GM23338 (cell line): ENCODE measurements around the gene GRK5. TPM values are rescaled to one million over a fixed set of nuclear protein-coding genes. Genes with fewer than 3 reads are reported as not detected.

Source experiments
- ATAC-seq: fragments of 200-7000 bp; cut with Tn5 transposase; 3 replicates; pipeline ENCODE4 v1.9.1; 2020
- DNase-seq: peaks from one replicate; pipeline ENCODE4 v3.0.0-alpha.2; 2015; ENCODE audit warnings: low spot score
- H2AFZ ChIP-seq: fragments of 200-600 bp; sonication (generic); 2 replicates; pipeline ENCODE4 v1.8.0; 2016; ENCODE audit warnings: antibody characterized with exemption, mild to moderate bottlenecking, moderate library complexity
- H3F3A ChIP-seq: fragments of 200-600 bp; sonication (generic); replicated peaks from 2 replicates; pipeline ENCODE4 v1.8.0; 2017; ENCODE audit warnings: antibody characterized with exemption, mixed run types, low read depth
- H3K27ac ChIP-seq: fragments of 200-600 bp; sonication (generic); 2 replicates; pipeline ENCODE4 v1.6.1; 2016; ENCODE audit warnings: low read depth
- H3K27me3 ChIP-seq: fragments of 200-600 bp; sonication (generic); 2 replicates; pipeline ENCODE4 v1.8.0; 2016; ENCODE audit warnings: mild to moderate bottlenecking, mixed run types, moderate library complexity; ENCODE audit not compliant: insufficient read depth
- H3K36me3 ChIP-seq: fragments of 200-600 bp; sonication (generic); 2 replicates; pipeline ENCODE4 v1.8.0; 2016; ENCODE audit warnings: mild to moderate bottlenecking; ENCODE audit not compliant: insufficient read depth
- H3K4me1 ChIP-seq: fragments of 200-600 bp; sonication (generic); 2 replicates; pipeline ENCODE4 v1.8.0; 2016; ENCODE audit warnings: mild to moderate bottlenecking, moderate library complexity; ENCODE audit not compliant: insufficient read depth
- H3K4me2 ChIP-seq: fragments of 200-600 bp; sonication (generic); 2 replicates; pipeline ENCODE4 v1.7.1; 2017; ENCODE audit warnings: mixed run types
- H3K4me3 ChIP-seq: fragments of 200-600 bp; sonication (generic); 2 replicates; pipeline ENCODE4 v1.6.1; 2016; ENCODE audit warnings: mixed run types
- H3K79me2 ChIP-seq: fragments of 200-600 bp; sonication (generic); replicated peaks from 2 replicates; pipeline ENCODE4 v1.8.0; 2017; ENCODE audit warnings: mild to moderate bottlenecking; ENCODE audit not compliant: insufficient read depth
- H3K9me2 ChIP-seq: fragments of 200-600 bp; sonication (generic); 2 replicates; pipeline ENCODE4 v1.8.0; 2017; ENCODE audit not compliant: insufficient read depth
- H4K20me1 ChIP-seq: fragments of 200-600 bp; sonication (generic); replicated peaks from 2 replicates; pipeline ENCODE4 v1.8.0; 2017; ENCODE audit warnings: mild to moderate bottlenecking; ENCODE audit not compliant: insufficient read depth
- H3K27ac Mint-ChIP-seq: 2 replicates; pipeline ENCODE4 v1.8.0; 2020; ENCODE audit warnings: inconsistent platforms, mild to moderate bottlenecking, moderate library complexity, mixed read lengths
- H3K27me3 Mint-ChIP-seq: 3 replicates; pipeline ENCODE4 v1.8.0; 2022; ENCODE audit warnings: low read depth, mild to moderate bottlenecking, moderate library complexity, mixed read lengths, inconsistent platforms; ENCODE audit not compliant: insufficient read depth, poor library complexity
- H3K36me3 Mint-ChIP-seq: 3 replicates; pipeline ENCODE4 v1.8.0; 2021; ENCODE audit warnings: low read depth, mild to moderate bottlenecking, inconsistent platforms, moderate library complexity, mixed read lengths
- H3K4me1 Mint-ChIP-seq: 3 replicates; pipeline ENCODE4 v1.8.0; 2020; ENCODE audit warnings: mild to moderate bottlenecking, inconsistent platforms, mixed read lengths
- H3K4me3 Mint-ChIP-seq: 3 replicates; pipeline ENCODE4 v1.8.0; 2021; ENCODE audit warnings: moderate library complexity, mild to moderate bottlenecking, inconsistent platforms, mixed read lengths
- H3K9me3 Mint-ChIP-seq: 3 replicates; pipeline ENCODE4 v1.8.0; 2020; ENCODE audit warnings: moderate library complexity, mild to moderate bottlenecking, inconsistent platforms, mixed read lengths
- CREB1 ChIP-seq: fragments of 250-450 bp; sonication (Bioruptor Pico); IDR thresholded peaks from 2 replicates; pipeline ENCODE4 v1.5.0; 2020; ENCODE audit warnings: low read depth, mild to moderate bottlenecking, moderate library complexity
- CTCF ChIP-seq, 2 experiments: fragments of 200-600 bp in 1 of 2; sonication (generic) in 1 of 2; conservative IDR thresholded peaks; 2 replicates each; pipeline versions ENCODE4 v1.5.1 to v1.6.1; 2016 to 2017; ENCODE audit warnings: antibody characterized with exemption in 2 of 2, low read depth in 2 of 2, mild to moderate bottlenecking in 2 of 2, moderate library complexity in 1 of 2
- EZH2 ChIP-seq: fragments of 200-600 bp; sonication (generic); IDR thresholded peaks from one replicate; pipeline ENCODE4 v1.8.0; 2017; ENCODE audit warnings: antibody characterized with exemption, mild to moderate bottlenecking, low read depth; ENCODE audit not compliant: unreplicated experiment
- EZH2phosphoT487 ChIP-seq: fragments of 200-600 bp; sonication (generic); IDR thresholded peaks from one replicate; pipeline ENCODE4 v1.8.1; 2018; ENCODE audit warnings: antibody characterized with exemption; ENCODE audit not compliant: unreplicated experiment
- JUNB ChIP-seq: IDR thresholded peaks from one replicate; pipeline ENCODE4 v1.6.1; 2016; ENCODE audit warnings: antibody characterized with exemption; ENCODE audit not compliant: unreplicated experiment
- NANOG ChIP-seq: IDR thresholded peaks from 2 replicates; pipeline ENCODE4 v1.6.1; 2016; ENCODE audit warnings: antibody characterized with exemption, borderline replicate concordance
- POLR2AphosphoS5 ChIP-seq: IDR thresholded peaks from 2 replicates; pipeline ENCODE4 v1.6.1; 2016; ENCODE audit warnings: antibody characterized with exemption, low read depth
- STAT1 ChIP-seq: IDR thresholded peaks from one replicate; pipeline ENCODE4 v1.6.1; 2016; ENCODE audit warnings: antibody characterized with exemption; ENCODE audit not compliant: unreplicated experiment
- ZNF114 ChIP-seq: fragments of 250-450 bp; sonication (Bioruptor Pico); IDR thresholded peaks from 2 replicates; pipeline ENCODE4 v1.5.0; 2020; ENCODE audit warnings: mild to moderate bottlenecking, moderate library complexity
- ZNF331 ChIP-seq: fragments of 250-450 bp; sonication (Bioruptor Pico); IDR thresholded peaks from 2 replicates; pipeline ENCODE4 v1.5.0; 2020; ENCODE audit warnings: low read depth, mild to moderate bottlenecking, moderate library complexity
- polyA plus RNA-seq: library from polyadenylated mRNA; unstranded; fragments of >200 nt; fragmentation: Nextera tagmentation; extraction: Ambion mirVana; gene quantifications from 2 replicates; pipeline ENCODE4 v1.2.1, GENCODE V29; 2016
- total RNA-seq: library from RNA; depleted of rRNA; stranded (reverse); fragments of >200 nt; shearing (Covaris generic); gene quantifications from 2 replicates; pipeline ENCODE4 v1.2.3, GENCODE V29; 2014
- TF ChIP-seq, protein P1 (sequence below): IDR thresholded peaks from one replicate; pipeline ENCODE4 v1.6.1; 2018; ENCODE audit warnings: antibody characterized with exemption; ENCODE audit not compliant: unreplicated experiment
- TF ChIP-seq, protein P2 (sequence below): IDR thresholded peaks from 2 replicates; pipeline ENCODE4 v1.6.1; 2016; ENCODE audit warnings: antibody characterized with exemption
- TF ChIP-seq, protein P3 (sequence below): fragments of 250-450 bp; sonication (Bioruptor Pico); IDR thresholded peaks from 2 replicates; pipeline ENCODE4 v1.5.0; 2020; ENCODE audit warnings: mild to moderate bottlenecking, moderate library complexity

GRK5 gene
- total and polyA plus RNA-seq, 2 experiments from 2014 or later: 0.53 to 2.0 TPM

GRCh38 chr10:119470920-119471702, 263.7 kb downstream of the GRK5 start:
- ATAC-seq (no peak), DNase-seq (no peak)
- Histone ChIP-seq H3F3A (no peaks in the 10 kb centered on the region), H3K4me2 (no peak overlapping the region), H2AFZ (no peak overlapping the region), H4K20me1 (no peaks in the 10 kb centered on the region), H3K27me3 (peaks cover 4% of the 10 kb centered on the region; the same call in 1 of the 2 replicates), H3K4me3 (no peak overlapping the region), H3K27ac (no peak overlapping the region), H3K36me3 (no peaks in the 10 kb centered on the region), H3K79me2 (no peaks in the 10 kb centered on the region), H3K4me1 (no peaks in the 10 kb centered on the region), H3K9me2 (peaks cover 3% of the 10 kb centered on the region; the same call in 1 of the 2 replicates)
- Mint-ChIP-seq H3K9me3 (peaks cover 7% of the 10 kb centered on the region; the same call in 2 of the 3 replicates), H3K27ac (no peak overlapping the region), H3K4me1 (no peaks in the 10 kb centered on the region), H3K36me3 (no peaks in the 10 kb centered on the region), H3K27me3 (peaks cover 15% of the 10 kb centered on the region), H3K4me3 (no peak overlapping the region)
- TF ChIP-seq NANOG: no peak
- TF ChIP-seq, protein P1, sequence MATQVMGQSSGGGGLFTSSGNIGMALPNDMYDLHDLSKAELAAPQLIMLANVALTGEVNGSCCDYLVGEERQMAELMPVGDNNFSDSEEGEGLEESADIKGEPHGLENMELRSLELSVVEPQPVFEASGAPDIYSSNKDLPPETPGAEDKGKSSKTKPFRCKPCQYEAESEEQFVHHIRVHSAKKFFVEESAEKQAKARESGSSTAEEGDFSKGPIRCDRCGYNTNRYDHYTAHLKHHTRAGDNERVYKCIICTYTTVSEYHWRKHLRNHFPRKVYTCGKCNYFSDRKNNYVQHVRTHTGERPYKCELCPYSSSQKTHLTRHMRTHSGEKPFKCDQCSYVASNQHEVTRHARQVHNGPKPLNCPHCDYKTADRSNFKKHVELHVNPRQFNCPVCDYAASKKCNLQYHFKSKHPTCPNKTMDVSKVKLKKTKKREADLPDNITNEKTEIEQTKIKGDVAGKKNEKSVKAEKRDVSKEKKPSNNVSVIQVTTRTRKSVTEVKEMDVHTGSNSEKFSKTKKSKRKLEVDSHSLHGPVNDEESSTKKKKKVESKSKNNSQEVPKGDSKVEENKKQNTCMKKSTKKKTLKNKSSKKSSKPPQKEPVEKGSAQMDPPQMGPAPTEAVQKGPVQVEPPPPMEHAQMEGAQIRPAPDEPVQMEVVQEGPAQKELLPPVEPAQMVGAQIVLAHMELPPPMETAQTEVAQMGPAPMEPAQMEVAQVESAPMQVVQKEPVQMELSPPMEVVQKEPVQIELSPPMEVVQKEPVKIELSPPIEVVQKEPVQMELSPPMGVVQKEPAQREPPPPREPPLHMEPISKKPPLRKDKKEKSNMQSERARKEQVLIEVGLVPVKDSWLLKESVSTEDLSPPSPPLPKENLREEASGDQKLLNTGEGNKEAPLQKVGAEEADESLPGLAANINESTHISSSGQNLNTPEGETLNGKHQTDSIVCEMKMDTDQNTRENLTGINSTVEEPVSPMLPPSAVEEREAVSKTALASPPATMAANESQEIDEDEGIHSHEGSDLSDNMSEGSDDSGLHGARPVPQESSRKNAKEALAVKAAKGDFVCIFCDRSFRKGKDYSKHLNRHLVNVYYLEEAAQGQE: no peak
- TF ChIP-seq EZH2phosphoT487: no peak
- no peak for TF ChIP-seq ZNF114
- no peak for TF ChIP-seq EZH2
- TF ChIP-seq POLR2AphosphoS5: no peak
- no peak for TF ChIP-seq CTCF (conservative IDR thresholded peaks at IDR 0.05; ENCODE audit: low read depth in 2 of 2)
- TF ChIP-seq, protein P2, sequence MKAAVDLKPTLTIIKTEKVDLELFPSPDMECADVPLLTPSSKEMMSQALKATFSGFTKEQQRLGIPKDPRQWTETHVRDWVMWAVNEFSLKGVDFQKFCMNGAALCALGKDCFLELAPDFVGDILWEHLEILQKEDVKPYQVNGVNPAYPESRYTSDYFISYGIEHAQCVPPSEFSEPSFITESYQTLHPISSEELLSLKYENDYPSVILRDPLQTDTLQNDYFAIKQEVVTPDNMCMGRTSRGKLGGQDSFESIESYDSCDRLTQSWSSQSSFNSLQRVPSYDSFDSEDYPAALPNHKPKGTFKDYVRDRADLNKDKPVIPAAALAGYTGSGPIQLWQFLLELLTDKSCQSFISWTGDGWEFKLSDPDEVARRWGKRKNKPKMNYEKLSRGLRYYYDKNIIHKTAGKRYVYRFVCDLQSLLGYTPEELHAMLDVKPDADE: no peak
- TF ChIP-seq JUNB: no peak
- TF ChIP-seq ZNF331: no peak
- TF ChIP-seq CREB1: no peak
- TF ChIP-seq STAT1: no peak
- TF ChIP-seq, protein P3, sequence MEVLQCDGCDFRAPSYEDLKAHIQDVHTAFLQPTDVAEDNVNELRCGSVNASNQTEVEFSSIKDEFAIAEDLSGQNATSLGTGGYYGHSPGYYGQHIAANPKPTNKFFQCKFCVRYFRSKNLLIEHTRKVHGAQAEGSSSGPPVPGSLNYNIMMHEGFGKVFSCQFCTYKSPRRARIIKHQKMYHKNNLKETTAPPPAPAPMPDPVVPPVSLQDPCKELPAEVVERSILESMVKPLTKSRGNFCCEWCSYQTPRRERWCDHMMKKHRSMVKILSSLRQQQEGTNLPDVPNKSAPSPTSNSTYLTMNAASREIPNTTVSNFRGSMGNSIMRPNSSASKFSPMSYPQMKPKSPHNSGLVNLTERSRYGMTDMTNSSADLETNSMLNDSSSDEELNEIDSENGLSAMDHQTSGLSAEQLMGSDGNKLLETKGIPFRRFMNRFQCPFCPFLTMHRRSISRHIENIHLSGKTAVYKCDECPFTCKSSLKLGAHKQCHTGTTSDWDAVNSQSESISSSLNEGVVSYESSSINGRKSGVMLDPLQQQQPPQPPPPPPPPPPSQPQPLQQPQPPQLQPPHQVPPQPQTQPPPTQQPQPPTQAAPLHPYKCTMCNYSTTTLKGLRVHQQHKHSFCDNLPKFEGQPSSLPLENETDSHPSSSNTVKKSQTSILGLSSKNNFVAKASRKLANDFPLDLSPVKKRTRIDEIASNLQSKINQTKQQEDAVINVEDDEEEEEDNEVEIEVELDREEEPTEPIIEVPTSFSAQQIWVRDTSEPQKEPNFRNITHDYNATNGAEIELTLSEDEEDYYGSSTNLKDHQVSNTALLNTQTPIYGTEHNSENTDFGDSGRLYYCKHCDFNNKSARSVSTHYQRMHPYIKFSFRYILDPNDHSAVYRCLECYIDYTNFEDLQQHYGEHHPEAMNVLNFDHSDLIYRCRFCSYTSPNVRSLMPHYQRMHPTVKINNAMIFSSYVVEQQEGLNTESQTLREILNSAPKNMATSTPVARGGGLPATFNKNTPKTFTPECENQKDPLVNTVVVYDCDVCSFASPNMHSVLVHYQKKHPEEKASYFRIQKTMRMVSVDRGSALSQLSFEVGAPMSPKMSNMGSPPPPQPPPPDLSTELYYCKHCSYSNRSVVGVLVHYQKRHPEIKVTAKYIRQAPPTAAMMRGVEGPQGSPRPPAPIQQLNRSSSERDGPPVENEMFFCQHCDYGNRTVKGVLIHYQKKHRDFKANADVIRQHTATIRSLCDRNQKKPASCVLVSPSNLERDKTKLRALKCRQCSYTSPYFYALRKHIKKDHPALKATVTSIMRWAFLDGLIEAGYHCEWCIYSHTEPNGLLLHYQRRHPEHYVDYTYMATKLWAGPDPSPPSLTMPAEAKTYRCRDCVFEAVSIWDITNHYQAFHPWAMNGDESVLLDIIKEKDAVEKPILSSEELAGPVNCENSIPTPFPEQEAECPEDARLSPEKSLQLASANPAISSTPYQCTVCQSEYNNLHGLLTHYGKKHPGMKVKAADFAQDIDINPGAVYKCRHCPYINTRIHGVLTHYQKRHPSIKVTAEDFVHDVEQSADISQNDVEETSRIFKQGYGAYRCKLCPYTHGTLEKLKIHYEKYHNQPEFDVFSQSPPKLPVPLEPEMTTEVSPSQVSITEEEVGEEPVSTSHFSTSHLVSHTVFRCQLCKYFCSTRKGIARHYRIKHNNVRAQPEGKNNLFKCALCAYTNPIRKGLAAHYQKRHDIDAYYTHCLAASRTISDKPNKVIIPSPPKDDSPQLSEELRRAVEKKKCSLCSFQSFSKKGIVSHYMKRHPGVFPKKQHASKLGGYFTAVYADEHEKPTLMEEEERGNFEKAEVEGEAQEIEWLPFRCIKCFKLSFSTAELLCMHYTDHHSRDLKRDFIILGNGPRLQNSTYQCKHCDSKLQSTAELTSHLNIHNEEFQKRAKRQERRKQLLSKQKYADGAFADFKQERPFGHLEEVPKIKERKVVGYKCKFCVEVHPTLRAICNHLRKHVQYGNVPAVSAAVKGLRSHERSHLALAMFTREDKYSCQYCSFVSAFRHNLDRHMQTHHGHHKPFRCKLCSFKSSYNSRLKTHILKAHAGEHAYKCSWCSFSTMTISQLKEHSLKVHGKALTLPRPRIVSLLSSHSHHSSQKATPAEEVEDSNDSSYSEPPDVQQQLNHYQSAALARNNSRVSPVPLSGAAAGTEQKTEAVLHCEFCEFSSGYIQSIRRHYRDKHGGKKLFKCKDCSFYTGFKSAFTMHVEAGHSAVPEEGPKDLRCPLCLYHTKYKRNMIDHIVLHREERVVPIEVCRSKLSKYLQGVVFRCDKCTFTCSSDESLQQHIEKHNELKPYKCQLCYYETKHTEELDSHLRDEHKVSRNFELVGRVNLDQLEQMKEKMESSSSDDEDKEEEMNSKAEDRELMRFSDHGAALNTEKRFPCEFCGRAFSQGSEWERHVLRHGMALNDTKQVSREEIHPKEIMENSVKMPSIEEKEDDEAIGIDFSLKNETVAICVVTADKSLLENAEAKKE (CRISPR knock-in tag): no peak
